GM18505 (cell line): ENCODE data around the gene GRID1.
"Not testable (repeated sequence)": the region's sequence is repeated elsewhere in the genome, so short reads cannot be mapped to it uniquely, and the experiment has no call there.

Experiments
- ATAC-seq: cut with Tn5 transposase; IDR thresholded peaks from one replicate; pipeline ENCODE4 v1.9.1; 2021; ENCODE audit not compliant: unreplicated experiment
- POLR2A ChIP-seq: IDR thresholded peaks from 4 replicates; pipeline ENCODE4 v1.6.1; 2011; ENCODE audit warnings: borderline replicate concordance; ENCODE audit not compliant: insufficient read depth, insufficient read length; ENCODE audit errors: extremely low read depth

The GRID1 gene

GRCh38 chr10:86246279-86246940, 120.2 kb downstream of the GRID1 start:
- ATAC-seq: no peak
- TF ChIP-seq POLR2A: no peak

GRCh38 chr10:86245015-86245394, 121.6 kb downstream of the GRID1 start:
- ATAC-seq: no peak
- no peak for TF ChIP-seq POLR2A

DNA sequence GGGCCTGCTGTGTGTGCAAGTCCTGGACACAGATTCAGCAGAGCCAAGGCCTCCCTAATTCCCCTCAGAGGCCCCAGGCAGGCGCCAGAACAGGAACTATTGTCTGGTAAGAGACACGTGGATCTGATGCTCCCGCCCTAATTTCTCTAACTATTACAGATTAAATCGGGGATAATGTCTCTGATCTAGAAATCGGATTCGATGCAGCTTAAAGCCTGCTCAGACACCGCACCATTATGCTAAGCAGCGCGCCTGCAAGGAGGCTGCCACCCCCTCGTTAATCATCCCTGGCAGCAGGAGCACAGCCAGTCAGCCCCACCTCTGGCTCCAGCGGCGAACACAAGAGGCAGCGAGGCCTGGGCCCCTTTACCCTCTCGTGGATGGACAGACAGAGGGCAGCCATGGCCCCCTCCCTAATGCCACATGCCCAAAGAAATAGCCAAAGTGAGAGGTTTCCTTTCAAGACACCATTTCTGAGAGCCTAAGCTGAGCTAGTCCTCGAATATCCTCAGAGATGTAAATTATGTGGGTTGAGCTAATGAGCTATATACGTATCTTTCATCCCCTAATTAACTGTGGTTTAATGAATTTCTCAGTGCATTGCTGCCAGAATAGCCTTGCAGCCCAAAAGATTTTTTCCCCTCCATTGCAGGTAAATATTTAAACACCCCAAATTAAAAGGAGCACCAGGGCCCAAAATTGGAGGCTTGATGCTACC, 122.1 kb downstream of the GRID1 start:
- no peak for ATAC-seq
- no peak for TF ChIP-seq POLR2A

GRCh38 chr10:86243651-86244155, 122.9 kb downstream of the GRID1 start:
- no peak for ATAC-seq

GRCh38 chr10:86242761-86243160, 123.8 kb downstream of the GRID1 start:
- no peak for TF ChIP-seq POLR2A
- no peak for ATAC-seq

More at GRCh38 chr10:86243651-86244155, 122.9 kb downstream of the GRID1 start:
- no peak for TF ChIP-seq POLR2A

GRCh38 chr10:86238089-86238488, 128.5 kb downstream of the GRID1 start:
- not testable (repeated sequence) for ATAC-seq

GRCh38 chr10:86234541-86235270, 131.9 kb downstream of the GRID1 start:
- TF ChIP-seq POLR2A: no peak

GRCh38 chr10:86234107-86234506, 132.5 kb downstream of the GRID1 start:
- no peak for TF ChIP-seq POLR2A
- no peak for ATAC-seq

More at GRCh38 chr10:86234541-86235270, 131.9 kb downstream of the GRID1 start:
- ATAC-seq: no peak

DNA sequence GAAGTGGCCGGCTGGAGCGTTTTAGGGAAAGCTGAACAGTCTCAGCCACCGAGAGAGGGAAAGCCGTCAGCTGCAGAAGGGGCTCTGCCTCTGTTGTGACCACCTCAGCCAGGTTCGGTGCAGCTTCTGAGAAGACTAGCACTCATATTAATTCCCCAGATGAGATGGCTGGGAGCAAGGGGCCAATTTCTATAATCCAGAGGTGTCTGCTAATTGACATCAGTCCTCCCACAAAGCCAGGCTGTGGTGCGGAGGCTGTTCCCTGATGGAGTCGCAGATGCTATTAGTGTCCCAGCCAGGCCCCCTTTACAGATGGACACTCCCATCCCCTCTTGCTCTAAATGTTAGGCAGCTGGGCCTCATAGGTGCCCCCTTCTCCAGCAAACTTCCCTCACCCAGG, 133.5 kb downstream of the GRID1 start:
- TF ChIP-seq POLR2A: no peak
- no peak for ATAC-seq

- ATAC-seq: no peak
- no peak for TF ChIP-seq POLR2A
Observed at GRCh38 chr10:86232644-86233043, 134.0 kb downstream of the GRID1 start.

DNA sequence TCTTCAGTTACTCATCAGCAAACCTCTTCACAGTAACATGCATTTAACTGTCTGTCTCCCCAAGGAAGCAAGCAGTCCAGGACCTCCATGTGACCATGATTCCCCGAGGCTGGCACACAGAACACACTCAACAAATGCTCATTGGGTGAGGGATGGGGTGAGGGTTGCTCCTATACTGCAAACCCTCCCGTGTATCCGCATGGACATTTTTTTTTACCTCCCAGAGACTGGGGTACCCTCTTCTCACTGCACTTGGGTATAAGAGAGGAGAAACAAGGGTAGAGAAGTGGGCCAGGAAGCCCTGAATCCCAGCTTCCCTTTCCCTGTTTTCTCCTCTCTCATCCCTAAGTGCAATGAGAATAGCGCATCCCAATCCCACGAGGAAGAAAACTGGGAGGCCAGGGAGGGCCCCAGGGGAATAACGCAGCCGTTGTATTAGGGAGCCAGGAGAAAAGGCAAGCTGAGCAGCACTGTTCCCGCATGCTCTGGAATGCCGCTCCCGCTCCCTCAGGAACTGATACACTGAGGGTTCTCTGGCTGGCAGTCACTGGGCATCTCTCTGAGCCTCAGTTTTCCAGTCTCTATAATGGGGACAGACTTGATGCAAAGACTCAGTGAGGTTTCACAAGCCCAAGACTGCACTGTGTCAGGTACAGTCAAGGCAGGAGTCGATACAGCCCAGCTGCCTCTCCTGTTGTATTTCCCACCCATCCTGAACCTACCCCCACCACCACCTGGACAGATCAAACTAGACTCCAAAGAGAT, 134.6 kb downstream of the GRID1 start:
- no peak for TF ChIP-seq POLR2A
- ATAC-seq: no peak

DNA sequence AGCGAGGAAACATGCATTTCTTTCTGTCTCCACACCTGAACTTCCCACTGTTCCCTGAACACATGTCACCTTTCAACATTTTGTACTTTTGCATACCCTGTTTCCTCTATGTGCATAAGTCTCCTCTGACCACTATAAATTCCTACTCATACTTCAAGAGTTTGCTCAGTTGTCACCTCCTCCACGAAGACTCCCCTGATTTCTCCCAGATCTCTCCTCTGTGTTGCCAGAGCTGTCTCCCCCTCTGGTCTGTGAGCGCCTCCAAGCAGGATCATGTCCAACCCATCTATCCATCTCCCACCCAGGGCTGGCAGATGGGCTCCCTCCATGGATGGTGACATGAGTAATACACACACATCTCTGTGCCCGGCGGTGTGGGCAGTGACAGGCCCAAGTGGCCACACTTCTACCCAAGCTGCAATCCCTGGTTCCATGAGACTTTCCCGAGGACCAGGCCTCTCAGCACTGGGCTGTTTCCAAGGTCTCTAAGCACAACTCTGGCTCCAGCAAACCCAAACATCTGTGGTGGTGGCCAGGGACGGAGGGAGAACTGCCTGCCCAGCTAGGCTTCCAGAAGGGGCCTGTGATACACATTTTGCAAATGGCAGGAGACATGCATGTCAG, 135.9 kb downstream of the GRID1 start:
- no peak for ATAC-seq
- TF ChIP-seq POLR2A: no peak
